Measurements from ENCODE around the gene GP1BA. TPM values are rescaled to one million over a fixed set of nuclear protein-coding genes. Genes with fewer than 3 reads are reported as not detected.

Gene GP1BA
- total and polyA plus RNA-seq, 4 donors = 0.03 to 2.3 (median 0.18) TPM; not detected in 1

GRCh38 chr17:4960279-4960922 lies 28.3 kb downstream of the GP1BA start:
- H3K27ac ChIP-seq (ENCODE audit: low read depth in 1 of 2, low read length in 2 of 2) = no peak overlapping the region
- H3K9ac ChIP-seq (ENCODE audit: low read depth in 1 of 2, low read length in 2 of 2) = no peak overlapping the region
- H3K9me3 ChIP-seq (ENCODE audit: control insufficient read depth in 4 of 4, low read length in 3 of 4) = no peaks in the 10 kb centered on the region
- DNase-seq (ENCODE audit: low spot score) = no peak
- peaks cover 0 to 7% (median 4%) of the 10 kb centered on the region in 4 donors for H3K36me3 ChIP-seq (ENCODE audit: control insufficient read depth in 4 of 4, insufficient read depth in 3 of 4, low read depth in 1 of 4, low read length in 3 of 4)
- TF ChIP-seq RAD21 (IDR thresholded peaks at IDR 0.05) = no peak
- TF ChIP-seq CTCF (IDR thresholded peaks at IDR 0.05; ENCODE audit: low read depth, low read length, missing input control) = no peak
- no peak for TF ChIP-seq JUND (IDR thresholded peaks at IDR 0.05)
- TF ChIP-seq REST (IDR thresholded peaks at IDR 0.05) = no peak
- TF ChIP-seq ZBTB33 (IDR thresholded peaks at IDR 0.05) = no peak
- TF ChIP-seq EGR1 (IDR thresholded peaks at IDR 0.05; ENCODE audit: low read depth in 2 of 2) = no peak
- no peak for TF ChIP-seq GABPA (IDR thresholded peaks at IDR 0.05 in 1 of 2, conservative IDR thresholded peaks at IDR 0.05 in 1 of 2)
- TF ChIP-seq HNF4A (conservative IDR thresholded peaks at IDR 0.05) = no peak
- TF ChIP-seq ATF3 (IDR thresholded peaks at IDR 0.05) = no peak
- TF ChIP-seq NR2F2 (IDR thresholded peaks at IDR 0.05) = no peak
- no peak for TF ChIP-seq HNF4G (IDR thresholded peaks at IDR 0.05)
- TF ChIP-seq FOXA2 (IDR thresholded peaks at IDR 0.05) = no peak
- no peak for TF ChIP-seq RXRA (IDR thresholded peaks at IDR 0.05)
- TF ChIP-seq SP1 (IDR thresholded peaks at IDR 0.05) = no peak
- TF ChIP-seq TAF1 (conservative IDR thresholded peaks at IDR 0.05) = no peak
- TF ChIP-seq YY1 (IDR thresholded peaks at IDR 0.05) = no peak
- TF ChIP-seq FOXA1 (IDR thresholded peaks at IDR 0.05) = no peak
- TF ChIP-seq MAX (IDR thresholded peaks at IDR 0.05) = no peak
- H3K27me3 ChIP-seq (ENCODE audit: control insufficient read depth in 4 of 4, insufficient read depth in 4 of 4, low read length in 3 of 4) = no peaks in the 10 kb centered on the region
- peaks cover 2 to 44% (median 33%) of the 10 kb centered on the region in 4 donors for H3K4me1 ChIP-seq (ENCODE audit: control insufficient read depth in 4 of 4, insufficient read depth in 4 of 4, low read length in 3 of 4)
- no peak overlapping the region for H3K4me3 ChIP-seq (ENCODE audit: low read depth in 1 of 3, low read length in 3 of 3)
- WGBS = 93% methylated on average over 9 of the region's 9 CpGs
